ENCODE data around the gene CTDP1.
"Not testable (repeated sequence)": the region's sequence is repeated elsewhere in the genome, so short reads cannot be mapped to it uniquely, and the experiment has no call there.

CTDP1 gene

GRCh38 chr18:79744625-79745024 is 65.0 kb downstream of the CTDP1 start:
- DNase-seq (ENCODE audit: low spot score) = no peak

DNA sequence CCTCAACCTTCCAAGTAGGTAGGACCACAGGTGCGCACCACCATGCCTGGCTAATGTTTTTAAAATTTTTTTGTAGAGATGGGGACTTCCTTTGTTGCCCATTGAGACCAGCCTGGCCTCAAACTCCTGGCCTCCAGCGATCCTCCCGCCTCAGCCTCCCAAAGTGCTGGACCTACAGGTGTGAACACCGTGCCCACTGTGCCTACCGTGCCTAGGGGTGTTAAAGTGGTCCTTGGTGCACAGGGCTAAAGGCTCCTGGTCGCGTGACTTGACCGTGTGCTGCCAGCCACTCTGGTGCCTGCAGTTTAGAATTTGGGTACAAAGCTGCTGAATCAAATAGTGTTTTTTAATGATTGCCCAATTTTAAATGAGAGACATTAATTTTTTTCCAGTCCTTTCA is 67.1 kb downstream of the CTDP1 start:
- DNase-seq (ENCODE audit: low spot score) = no peak

GRCh38 chr18:79747156-79747845 is 67.7 kb downstream of the CTDP1 start:
- no peak for DNase-seq (ENCODE audit: low spot score)

GRCh38 chr18:79748321-79749180 is 68.9 kb downstream of the CTDP1 start:
- DNase-seq (ENCODE audit: low spot score) = no peak

DNA sequence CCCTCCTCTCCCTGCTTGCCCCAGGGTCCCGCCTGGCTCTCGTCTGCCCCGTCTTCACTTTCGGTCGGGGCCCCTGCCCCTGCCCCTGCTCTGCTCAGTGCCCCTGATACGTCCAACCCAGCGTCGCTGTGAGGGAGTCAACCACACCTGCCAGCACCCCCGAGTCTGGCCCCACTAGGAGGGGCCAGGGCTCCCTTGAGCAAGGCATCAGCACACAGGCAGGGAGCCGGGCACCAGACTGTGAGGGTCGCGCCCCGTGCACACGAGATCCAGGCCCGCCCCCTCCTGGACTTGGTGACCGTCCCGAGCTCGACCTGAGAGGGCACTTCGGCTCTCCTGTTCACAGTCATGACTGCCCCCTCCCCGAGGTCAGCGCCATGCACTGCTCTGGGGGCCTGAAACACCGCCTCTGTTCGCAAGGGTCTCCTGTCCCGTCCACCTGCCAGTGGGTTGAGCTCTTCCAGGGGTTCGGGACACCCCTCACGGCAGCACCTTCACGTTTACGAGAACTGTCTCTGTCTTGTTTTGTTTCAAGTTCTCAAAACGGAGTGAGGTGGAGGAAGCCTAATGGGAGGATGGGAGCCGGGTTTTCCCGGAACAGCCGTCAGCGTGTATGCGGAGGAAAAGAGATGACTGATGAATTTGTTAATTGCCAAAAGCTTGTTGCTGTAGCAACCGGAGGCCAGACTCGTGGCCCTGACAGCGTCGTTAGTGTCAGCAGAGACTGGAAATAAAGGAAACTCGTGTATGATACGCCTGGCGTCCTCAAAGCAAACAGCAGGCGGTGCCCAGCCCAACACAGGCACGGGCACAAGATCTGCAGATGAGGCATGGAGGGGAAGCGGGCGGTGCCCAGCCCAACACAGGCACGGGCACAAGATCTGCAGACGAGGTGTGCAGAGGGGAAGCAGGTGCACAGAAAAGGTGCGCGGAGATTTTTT is 69.9 kb downstream of the CTDP1 start:
- no peak for DNase-seq (ENCODE audit: low spot score)

DNA sequence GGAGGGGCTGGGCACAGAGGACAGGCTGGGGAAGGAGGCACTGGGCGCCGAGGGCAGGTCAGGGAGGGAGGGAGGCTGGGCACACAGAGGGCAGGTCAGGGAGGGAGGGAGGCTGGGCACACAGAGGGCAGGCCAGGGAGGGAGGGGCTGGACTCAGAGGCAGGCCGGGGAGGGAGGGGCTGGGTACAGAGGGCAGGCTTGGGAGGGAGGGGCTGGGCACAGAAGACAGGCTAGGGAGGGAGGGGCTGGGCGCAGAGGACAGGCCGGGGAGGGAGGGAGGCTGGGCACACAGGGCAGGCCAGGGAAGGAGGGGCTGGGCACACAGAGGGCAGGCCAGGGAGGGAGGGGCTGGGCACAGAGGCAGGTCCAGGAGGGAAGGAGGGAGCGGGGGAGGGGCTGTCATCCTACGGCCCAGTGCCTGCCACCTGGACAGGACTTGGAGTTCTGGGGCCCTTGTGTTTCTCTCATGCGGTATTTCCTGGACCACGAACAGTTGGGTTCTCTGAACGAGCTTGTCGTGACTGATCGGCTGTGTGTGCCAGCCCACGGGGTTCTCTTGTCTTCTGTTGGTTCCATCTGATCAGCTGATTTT is 71.5 kb downstream of the CTDP1 start:
- DNase-seq (ENCODE audit: low spot score) = no peak

DNA sequence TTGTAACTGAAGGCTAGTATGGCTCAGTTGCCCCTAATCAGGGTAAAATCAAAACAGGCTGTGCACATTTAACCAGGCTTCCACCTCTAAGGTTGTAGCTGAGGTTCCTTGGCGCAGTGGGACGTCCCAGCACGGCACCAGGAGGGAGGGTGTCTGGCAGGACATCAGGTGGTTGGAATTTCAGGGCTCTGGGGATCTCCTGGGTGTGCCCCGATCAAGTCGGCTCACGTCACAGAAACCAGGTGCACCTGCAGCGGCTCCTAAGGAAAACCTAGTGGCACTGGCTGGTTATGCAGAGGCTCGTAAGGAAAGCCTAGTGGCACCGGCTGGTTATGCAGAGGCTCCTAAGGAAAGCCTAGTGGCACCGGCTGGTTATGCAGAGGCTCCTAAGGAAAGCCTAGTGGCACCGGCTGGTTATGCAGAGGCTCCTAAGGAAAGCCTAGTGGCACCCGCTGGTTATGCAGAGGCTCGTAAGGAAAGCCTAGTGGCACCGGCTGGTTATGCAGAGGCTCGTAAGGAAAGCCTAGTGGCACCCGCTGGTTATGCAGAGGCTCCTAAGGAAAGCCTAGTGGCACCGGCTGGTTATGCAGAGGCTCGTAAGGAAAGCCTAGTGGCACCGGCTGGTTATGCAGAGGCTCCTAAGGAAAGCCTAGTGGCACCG is 72.4 kb downstream of the CTDP1 start:
- not testable (repeated sequence) for DNase-seq (ENCODE audit: low spot score)

GRCh38 chr18:79752946-79753345 is 73.3 kb downstream of the CTDP1 start:
- DNase-seq (ENCODE audit: low spot score) = not testable (repeated sequence)

GRCh38 chr18:79753391-79753851 is 73.8 kb downstream of the CTDP1 start:
- no peak for DNase-seq (ENCODE audit: low spot score)

DNA sequence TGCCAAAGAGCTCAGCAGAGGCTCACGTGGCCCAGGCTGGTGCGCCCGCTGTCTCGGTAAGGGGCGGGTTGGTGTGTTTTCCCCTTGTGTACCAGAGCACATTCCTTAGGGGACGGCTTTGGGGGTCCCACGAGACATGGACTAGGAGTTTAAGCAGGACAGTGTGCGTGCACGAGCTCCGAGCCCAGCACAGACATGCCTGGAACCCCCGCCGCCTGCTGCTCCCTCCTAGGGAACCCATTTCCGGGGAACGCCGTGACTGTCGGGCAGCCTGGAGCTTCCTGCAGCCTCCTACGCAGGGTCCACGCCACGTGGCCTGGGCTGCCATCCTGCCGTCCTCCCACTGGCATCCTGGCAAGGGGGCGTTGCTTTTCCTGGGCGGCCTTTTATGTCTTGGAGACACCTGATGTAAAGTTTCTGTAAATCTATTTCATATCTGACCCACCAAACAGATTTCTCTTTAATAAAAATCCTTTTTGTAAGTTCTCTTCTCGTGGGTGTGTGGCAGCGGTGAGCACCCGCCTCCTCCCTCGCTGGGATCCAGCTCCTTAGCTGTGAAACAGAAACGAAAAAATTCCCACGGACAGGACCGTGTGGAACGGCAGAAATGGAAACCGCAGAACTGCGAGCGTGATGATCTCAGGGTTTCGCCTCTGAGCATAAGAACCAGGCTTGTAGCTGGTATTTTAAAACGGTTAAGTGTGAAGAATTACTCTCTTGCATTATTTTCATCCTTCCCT is 74.6 kb downstream of the CTDP1 start:
- no peak for DNase-seq (ENCODE audit: low spot score)

DNA sequence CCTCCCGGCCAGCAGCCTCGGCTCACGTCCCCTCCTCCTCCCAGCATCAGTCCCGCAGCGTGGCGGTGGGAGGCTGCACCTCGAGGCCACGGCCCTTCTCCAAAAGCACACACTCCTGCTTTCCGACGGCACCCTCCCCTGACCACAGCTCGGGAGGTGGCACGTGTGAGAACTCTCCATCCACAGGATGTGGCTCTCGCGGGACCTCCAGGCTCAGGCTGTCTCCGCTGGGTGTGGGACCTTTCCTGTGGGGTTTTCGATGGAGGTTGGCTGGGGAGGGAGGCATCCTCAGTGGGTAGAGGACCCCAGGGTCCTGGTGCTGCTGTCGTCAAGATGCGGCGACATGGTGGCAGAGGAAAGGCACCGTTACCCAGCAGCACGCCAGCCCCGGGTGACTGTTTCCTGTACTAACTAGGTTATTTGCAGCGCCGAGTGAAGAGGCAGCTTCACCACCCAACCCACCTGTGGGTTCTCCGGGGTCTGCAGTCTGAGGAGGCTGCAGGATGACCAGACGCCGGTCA is 75.3 kb downstream of the CTDP1 start:
- DNase-seq (ENCODE audit: low spot score) = no peak

GRCh38 chr18:79755496-79756142 is 76.0 kb downstream of the CTDP1 start:
- no peak for DNase-seq (ENCODE audit: low spot score)

- no peak for DNase-seq (ENCODE audit: low spot score)
Observed at GRCh38 chr18:79756143-79756500, 76.5 kb downstream of the CTDP1 start.

DNA sequence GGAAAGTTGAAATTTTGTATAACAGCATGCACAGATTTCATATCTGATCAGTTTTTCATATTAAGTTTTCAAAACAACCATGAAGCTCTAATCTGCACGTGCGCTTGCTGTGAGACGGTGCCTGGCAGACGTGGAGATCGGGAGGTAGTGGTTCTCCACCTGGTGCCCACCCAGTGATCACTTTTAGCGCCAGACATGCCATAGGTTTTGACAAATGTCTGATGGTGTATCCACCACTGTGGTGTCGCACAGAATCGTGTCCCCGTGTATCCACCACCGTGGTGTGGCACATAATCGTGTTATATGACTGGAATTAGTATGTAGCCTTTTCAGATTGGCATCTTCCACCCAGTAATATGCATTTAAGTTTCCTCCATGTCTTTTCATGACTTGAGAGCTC is 77.2 kb downstream of the CTDP1 start:
- DNase-seq (ENCODE audit: low spot score) = no peak

DNA sequence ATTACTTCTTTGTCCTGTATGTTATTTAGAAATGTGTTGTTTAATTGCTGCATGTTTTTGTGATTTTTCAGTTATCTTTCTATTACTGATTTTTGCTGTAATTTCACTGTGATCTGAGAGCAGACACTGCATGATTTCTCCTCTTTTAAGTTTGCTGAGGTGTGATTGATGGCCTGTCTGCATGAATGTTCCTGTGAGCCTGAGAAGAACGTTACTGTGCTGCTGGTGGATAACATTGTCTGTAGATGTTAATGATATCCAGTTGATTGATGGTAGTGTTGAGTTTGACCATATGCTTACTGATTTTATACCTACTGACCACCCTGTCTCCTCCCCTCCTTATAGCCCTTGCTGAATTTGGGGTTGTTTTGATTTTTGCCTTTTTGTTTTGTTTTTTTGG is 80.7 kb downstream of the CTDP1 start:
- DNase-seq (ENCODE audit: low spot score) = no peak

DNA sequence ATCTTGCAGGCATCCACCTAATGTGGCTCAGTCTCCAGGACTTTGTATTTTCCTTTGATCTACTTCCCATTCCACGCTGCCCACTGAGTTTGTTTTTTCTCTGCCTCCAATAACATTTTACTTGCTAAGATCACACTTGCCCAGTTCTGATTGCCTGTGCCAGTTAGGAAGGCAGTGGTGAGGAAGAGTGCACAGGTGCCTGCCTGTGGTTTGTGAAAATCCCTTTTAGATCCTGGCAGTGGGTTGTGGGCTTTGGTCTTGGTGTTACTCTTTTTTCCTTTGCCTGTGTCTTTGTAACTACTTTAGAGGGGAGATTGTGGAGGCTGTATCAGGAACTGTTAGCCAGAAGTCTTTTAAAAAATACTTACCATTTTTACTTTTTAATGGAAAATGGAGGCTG is 81.3 kb downstream of the CTDP1 start:
- DNase-seq (ENCODE audit: low spot score) = no peak

- no peak for DNase-seq (ENCODE audit: low spot score)
Observed at GRCh38 chr18:79763407-79763806, 83.8 kb downstream of the CTDP1 start.

- DNase-seq (ENCODE audit: low spot score) = no peak
Observed at GRCh38 chr18:79764131-79764530, 84.5 kb downstream of the CTDP1 start.

DNA sequence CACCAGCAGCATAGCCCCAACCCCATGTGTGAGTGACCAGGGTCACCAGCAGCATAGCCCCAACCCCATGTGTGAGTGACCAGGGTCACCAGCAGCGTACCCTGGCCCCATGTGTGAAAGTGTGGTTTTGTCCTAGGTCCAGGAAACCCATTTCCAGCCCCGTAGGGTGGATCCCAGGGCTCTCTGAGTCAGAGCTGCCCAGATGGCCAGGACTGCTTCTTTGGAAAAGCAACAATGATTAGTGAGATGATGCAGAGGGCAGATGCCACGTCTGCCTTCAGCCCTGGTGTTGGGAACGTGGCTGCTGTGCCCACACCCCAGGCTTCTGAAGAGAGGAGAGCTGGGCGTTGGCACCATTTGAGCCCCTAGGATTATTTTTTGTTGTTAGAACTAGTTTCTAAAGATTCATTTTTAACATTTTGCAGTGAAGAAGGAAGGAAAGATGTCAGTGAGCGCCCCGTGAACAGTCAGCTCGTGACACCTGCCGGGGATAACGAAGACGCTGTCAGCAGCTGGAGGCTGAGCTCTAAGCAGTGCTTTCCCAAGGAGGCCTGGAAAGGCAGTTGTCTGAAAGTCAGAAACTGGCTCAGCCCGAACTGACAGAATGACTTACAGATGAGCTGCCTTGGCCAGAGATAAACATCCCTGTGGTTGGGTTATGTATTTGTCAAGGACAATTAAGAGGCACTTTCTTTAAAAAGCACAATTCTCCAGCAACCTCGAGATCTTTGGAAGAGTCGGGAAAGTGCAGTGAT is 86.1 kb downstream of the CTDP1 start:
- peak; percentile 86 for DNase-seq (ENCODE audit: low spot score)

Measured in AG20443 (cell line).